ENCODE results near the gene ECSIT.

GRCh38 chr19:11534948-11535347 is 6.0 kb upstream of the ECSIT start:
- no peak for TF ChIP-seq POLR2A (IDR thresholded peaks at IDR 0.05; ENCODE audit: low read length)
- no peak for TF ChIP-seq GATA1 (IDR thresholded peaks at IDR 0.05; ENCODE audit: low read depth, low read length)

Measured in erythroblast (primary cell).